Adrenal gland (tissue), 12 donors: ENCODE results near the gene MAJIN. TPM values are rescaled to one million over a fixed set of nuclear protein-coding genes. Genes with fewer than 3 reads are reported as not detected.
A peak's percentile ranks its signal among the peaks of the same experiment; 100 is the strongest.

Source experiments
- DNase-seq, 7 donors: peaks; one replicate each; pipeline ENCODE4 v3.0.0-alpha.2; 2019 to 2020
- H3K27ac ChIP-seq, 5 donors: fragments of 200-600 bp; sonication (generic) in 4 of 5; 1 replicate in 3 of 5; 2 replicates in 2 of 5; pipeline versions ENCODE4 v1.5.1 to v1.8.0; 2016 to 2020; ENCODE audit warnings: mild to moderate bottlenecking in 1 of 5
- H3K27me3 ChIP-seq: fragments of 200-600 bp; 2 replicates; pipeline ENCODE4 v1.8.0; 2021
- H3K36me3 ChIP-seq, 2 donors: fragments of 200-600 bp; replicated peaks in 1 of 2; 1 replicate in 1 of 2; 2 replicates in 1 of 2; pipeline versions ENCODE4 v1.5.1 to v1.8.0; 2018 to 2022
- H3K4me1 ChIP-seq, 2 donors: fragments of 200-600 bp; replicated peaks in 1 of 2; 1 replicate in 1 of 2; 2 replicates in 1 of 2; pipeline versions ENCODE4 v1.5.1 to v1.8.0; 2018 to 2021
- H3K4me3 ChIP-seq, 4 donors: fragments of 200-600 bp; sonication (generic) in 3 of 4; one replicate each; pipeline ENCODE4 v1.5.1; 2016 to 2018
- H3K9me3 ChIP-seq, 3 donors: fragments of 200-600 bp; sonication (generic) in 1 of 3; replicated peaks in 1 of 3; 1 replicate in 2 of 3; 2 replicates in 1 of 3; pipeline versions ENCODE4 v1.5.1 to v1.8.0; 2016 to 2021
- CTCF ChIP-seq, 6 experiments: fragments of 450-650 bp in 4 of 6; fragments of 200-600 bp in 2 of 6; sonication (generic) in 1 of 6; IDR thresholded peaks; 1 replicate in 5 of 6; 2 replicates in 1 of 6; pipeline versions ENCODE4 v1.5.1 to v1.8.0; 2016 to 2021; ENCODE audit warnings: antibody characterized with exemption in 6 of 6, mild to moderate bottlenecking in 2 of 6, moderate library complexity in 1 of 6
- POLR2A ChIP-seq, 2 donors: fragments of 450-650 bp; IDR thresholded peaks; one replicate each; pipeline ENCODE4 v1.6.1; 2017; ENCODE audit warnings: antibody characterized with exemption in 2 of 2, mild to moderate bottlenecking in 2 of 2, moderate library complexity in 1 of 2
- WGBS, 4 donors: extraction: QIAGEN DNeasy Blood & Tissue Kit in 2 of 4; methylation state at CpG; one replicate each; pipeline versions ENCODE4 v1.1.5 to v1.1.7; 2013 to 2017; 5-methylcytosine and 5-hydroxymethylcytosine counted together
- intact Hi-C, 2 donors: fragments of 100-400 bp; cut with DNase I; formaldehyde crosslinking; loops; one replicate each; pipeline versions ENCODE4 v1.14.1 to v1.15.0; 2022 to 2023
- microRNA counts, 2 donors: library from miRNA; unstranded; fragments of <30 nt; microRNA quantifications; one replicate each; lab custom pipeline; 2016
- microRNA-seq, 3 donors: library from miRNA; unstranded; fragments of <30 nt; microRNA quantifications; one replicate each; pipeline ENCODE4, GENCODE V29; 2017 to 2020
- polyA plus RNA-seq, 3 donors: library from polyadenylated mRNA; stranded (reverse); fragments of 200-250 nt in 2 of 3; fragments of 350-450 nt in 1 of 3; fragmentation: Illumina TruSeq in 1 of 3; extraction: RNeasy Lipid Tissue Mini Kit (QIAGEN cat#74804) in 1 of 3; gene quantifications; one replicate each; pipeline ENCODE4 v1.2.3, GENCODE V29; 2013 to 2014
- small RNA-seq, 2 donors: library from RNA; depleted of rRNA; stranded (forward); fragments of <200 nt; gene quantifications; one replicate each; pipeline ENCODE3, GENCODE V24; 2016
- total RNA-seq, 9 donors: library from RNA; depleted of rRNA in 4 of 9; stranded (reverse); fragments of >200 nt in 4 of 9; fragments of 120-200 nt in 1 of 9; fragmentation: NEBNext Ultra II Directional in 1 of 9; extraction: Animal tissue kit (Norgen Biotek cat#: 25700) in 1 of 9; gene quantifications; one replicate each; pipeline versions ENCODE4 v1.1.0 to v1.2.4, GENCODE V29; 2013 to 2023
- donor health status: healthy with polysubstance abuse.
- donor health status: Bipolar disorder and iron deficiency.
- donor health status: DM: yes; HTN: yes; CAD: no.
- donor health status: DM: no; HTN: no; CAD: no.
- donor health status: DM: no; HTN: no; CAD: no.
- donor health status: DM: yes; HTN: yes; CAD: no.

Gene MAJIN
- total and polyA plus RNA-seq, 12 donors, result 0.24 to 0.29 TPM; not detected in 10

DNA sequence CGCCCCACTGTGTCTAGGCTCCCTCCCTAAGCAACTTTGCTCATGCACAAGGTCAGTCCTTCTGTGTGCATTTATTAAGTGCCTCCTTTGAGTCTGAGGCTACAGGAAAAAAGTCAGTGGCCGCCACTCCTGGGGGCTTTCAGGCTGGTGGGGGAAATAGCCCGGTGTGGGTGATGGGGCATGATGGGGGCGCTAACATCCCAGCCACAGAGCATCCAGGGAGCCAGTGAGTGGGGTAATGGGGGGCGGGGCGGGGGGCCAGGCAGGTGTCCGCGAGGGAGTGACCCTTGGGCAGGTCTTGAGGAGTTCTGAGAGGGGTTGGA, 83.5 kb downstream of the MAJIN start:
- no peaks in the 10 kb centered on the region for H3K27me3 ChIP-seq
- H3K27ac ChIP-seq, result no peak overlapping the region
- H3K9me3 ChIP-seq, result no peaks in the 10 kb centered on the region
- no peak for DNase-seq
- 57 to 74% (median 63%) methylated on average over 5 to 8 of the region's 8 CpGs for WGBS, 4 donors
- intact Hi-C loops, result no loop called here
- H3K36me3 ChIP-seq, result no peaks in the 10 kb centered on the region
- TF ChIP-seq CTCF (IDR thresholded peaks at IDR 0.05) (no peak), POLR2A (IDR thresholded peaks at IDR 0.05) (no peak)
- H3K4me3 ChIP-seq, result peak overlapping the region in 1 of 4 donors; percentile 34
- peaks cover 4 to 11% of the 10 kb centered on the region in 2 donors for H3K4me1 ChIP-seq

MicroRNAs within 50 kb of the gene (microRNA counts, 767-probe panel; counts per million panel counts)
- microRNA hsa-miR-192-5p (lab: Ali Mortazavi, UCI), result 0 to 2,316 counts per million in 2 donors

Small RNA genes lying within 50 kb of the gene (microRNA-seq; reads per million reads assigned to microRNA genes)
- gene MIR6749, result 0 to 0.45 (median 0.38) reads per million in 3 donors
- 0 to 0.57 (median 0.45) reads per million in 3 donors for gene MIR6750
- gene MIR6879, result 0 to 6.8 (median 0.38) reads per million in 3 donors

Small RNA genes lying within 50 kb of the gene (small RNA-seq; reads per million reads assigned to genes)
- gene MIR6749 (0 reads per million in 2 donors), gene MIR6750 (0 reads per million in 2 donors), gene MIR6879 (0 reads per million in 2 donors)

Other genes with a start within 250 kb of the MAJIN start
- gene NRXN2, start 248.9 kb downstream of the MAJIN start, total RNA-seq, result 10 to 100 TPM in 3 of 9 donors, 1 to 10 TPM in 6; 1.7 to 17.1 (median 4.4) TPM
- 10 to 100 TPM in 1 of 3 donors, 1 to 10 TPM in 2; 3.3 to 13.6 (median 6.2) TPM for gene NRXN2, start 248.9 kb downstream of the MAJIN start, polyA plus RNA-seq
- 10 to 100 TPM in 5 of 9 donors, 1 to 10 TPM in 4; 3.6 to 23.9 (median 11.1) TPM for gene RASGRP2, start 228.0 kb downstream of the MAJIN start, total RNA-seq
- gene RASGRP2, start 228.0 kb downstream of the MAJIN start, polyA plus RNA-seq, result 10 to 100 TPM in 2 of 3 donors, 1 to 10 TPM in 1; 5.4 to 81.9 (median 35.0) TPM
- 10 to 100 TPM in 1 of 9 donors, 1 to 10 TPM in 8; 1.4 to 10.1 (median 3.4) TPM for gene PYGM, start 212.1 kb downstream of the MAJIN start, total RNA-seq
- 1 to 10 TPM; 2.4 to 5.1 (median 4.8) TPM for gene PYGM, start 212.1 kb downstream of the MAJIN start, polyA plus RNA-seq
- gene SF1, start 193.6 kb downstream of the MAJIN start, total RNA-seq, result 100 to 1,000 TPM in 8 of 9 donors, 10 to 100 TPM in 1; 76.2 to 395 (median 229) TPM
- 100 to 1,000 TPM; 150 to 197 (median 178) TPM for gene SF1, start 193.6 kb downstream of the MAJIN start, polyA plus RNA-seq
- 10 to 100 TPM; 12.9 to 34.8 (median 18.7) TPM for gene MAP4K2, start 168.9 kb downstream of the MAJIN start, total RNA-seq
- 10 to 100 TPM in 2 of 3 donors, 1 to 10 TPM in 1; 6.4 to 57.7 (median 27.7) TPM for gene MAP4K2, start 168.9 kb downstream of the MAJIN start, polyA plus RNA-seq
- 10 to 100 TPM; 15.3 to 50.6 (median 28.4) TPM for gene MEN1, start 161.6 kb downstream of the MAJIN start, total RNA-seq
- 10 to 100 TPM; 21.4 to 32.8 (median 29.1) TPM for gene MEN1, start 161.6 kb downstream of the MAJIN start, polyA plus RNA-seq
- gene CDC42BPG, start 127.5 kb downstream of the MAJIN start, total RNA-seq, result 10 to 100 TPM in 2 of 9 donors, 1 to 10 TPM in 7; 3.1 to 12.9 (median 9.1) TPM
- gene CDC42BPG, start 127.5 kb downstream of the MAJIN start, polyA plus RNA-seq, result 1 to 10 TPM; 3.3 to 7.4 (median 4.9) TPM
- 100 to 1,000 TPM in 1 of 9 donors, 10 to 100 TPM in 8; 38.5 to 107 (median 55.8) TPM for gene EHD1, start 93.5 kb downstream of the MAJIN start, total RNA-seq
- 10 to 100 TPM; 14.3 to 50.4 (median 20.0) TPM for gene EHD1, start 93.5 kb downstream of the MAJIN start, polyA plus RNA-seq
- 10 to 100 TPM in 8 of 9 donors, 1 to 10 TPM in 1; 7.6 to 43.5 (median 33.8) TPM for gene ATG2A, start 54.9 kb downstream of the MAJIN start, total RNA-seq
- gene ATG2A, start 54.9 kb downstream of the MAJIN start, polyA plus RNA-seq, result 10 to 100 TPM in 2 of 3 donors, 1 to 10 TPM in 1; 3.6 to 43.3 (median 32.4) TPM
- 10 to 100 TPM in 8 of 9 donors, 1 to 10 TPM in 1; 7.8 to 26.6 (median 20.4) TPM for gene PPP2R5B, start 47.4 kb downstream of the MAJIN start, total RNA-seq
- gene PPP2R5B, start 47.4 kb downstream of the MAJIN start, polyA plus RNA-seq, result 10 to 100 TPM; 10.7 to 51.3 (median 25.6) TPM
- not detected for gene GPHA2, start 36.2 kb downstream of the MAJIN start, total RNA-seq
- gene GPHA2, start 36.2 kb downstream of the MAJIN start, polyA plus RNA-seq, result under 1 TPM in 1 of 3 donors, not detected in 2; 0.67 TPM
- 10 to 100 TPM in 2 of 9 donors, 1 to 10 TPM in 6, under 1 TPM in 1; 0.67 to 34.5 (median 6.4) TPM for gene BATF2, start 24.9 kb upstream of the MAJIN start, total RNA-seq
- gene BATF2, start 24.9 kb upstream of the MAJIN start, polyA plus RNA-seq, result 1 to 10 TPM; 3.3 to 8.5 (median 3.7) TPM
- 100 to 1,000 TPM in 6 of 9 donors, 10 to 100 TPM in 3; 81.0 to 231 (median 109) TPM for gene ARL2, start 42.1 kb upstream of the MAJIN start, total RNA-seq
- gene ARL2, start 42.1 kb upstream of the MAJIN start, polyA plus RNA-seq, result 100 to 1,000 TPM in 2 of 3 donors, 10 to 100 TPM in 1; 66.5 to 151 (median 128) TPM
- gene SNX15, start 55.3 kb upstream of the MAJIN start, total RNA-seq, result 10 to 100 TPM; 21.0 to 35.9 (median 23.4) TPM
- 10 to 100 TPM; 16.4 to 22.0 (median 18.7) TPM for gene SNX15, start 55.3 kb upstream of the MAJIN start, polyA plus RNA-seq
- 10 to 100 TPM in 7 of 9 donors, 1 to 10 TPM in 2; 7.4 to 23.6 (median 15.4) TPM for gene SAC3D1, start 69.1 kb upstream of the MAJIN start, total RNA-seq
- gene SAC3D1, start 69.1 kb upstream of the MAJIN start, polyA plus RNA-seq, result 10 to 100 TPM in 1 of 3 donors, 1 to 10 TPM in 2; 4.4 to 10.1 (median 7.5) TPM
- 10 to 100 TPM in 2 of 9 donors, 1 to 10 TPM in 7; 1.3 to 15.7 (median 4.9) TPM for gene NAALADL1, start 86.4 kb upstream of the MAJIN start, total RNA-seq
- 10 to 100 TPM in 1 of 3 donors, 1 to 10 TPM in 2; 2.5 to 11.0 (median 8.7) TPM for gene NAALADL1, start 86.4 kb upstream of the MAJIN start, polyA plus RNA-seq
- 1 to 10 TPM in 7 of 9 donors, under 1 TPM in 2; 0.35 to 10.0 (median 1.4) TPM for gene CDCA5, start 111.9 kb upstream of the MAJIN start, total RNA-seq
- gene CDCA5, start 111.9 kb upstream of the MAJIN start, polyA plus RNA-seq, result 1 to 10 TPM in 1 of 3 donors, under 1 TPM in 2; 0.40 to 1.6 (median 0.88) TPM
- gene ZFPL1, start 112.1 kb upstream of the MAJIN start, total RNA-seq, result 10 to 100 TPM; 33.7 to 59.6 (median 39.4) TPM
- 10 to 100 TPM; 34.7 to 90.3 (median 71.3) TPM for gene ZFPL1, start 112.1 kb upstream of the MAJIN start, polyA plus RNA-seq
- gene VPS51, start 124.1 kb upstream of the MAJIN start, total RNA-seq, result 100 to 1,000 TPM in 7 of 9 donors, 10 to 100 TPM in 2; 72.1 to 269 (median 154) TPM
- gene VPS51, start 124.1 kb upstream of the MAJIN start, polyA plus RNA-seq, result 100 to 1,000 TPM in 2 of 3 donors, 10 to 100 TPM in 1; 28.0 to 151 (median 140) TPM
- 1,000 to 10,000 TPM in 2 of 9 donors, 100 to 1,000 TPM in 7; 278 to 1,807 (median 711) TPM for gene TM7SF2, start 139.8 kb upstream of the MAJIN start, total RNA-seq
- 100 to 1,000 TPM; 259 to 849 (median 589) TPM for gene TM7SF2, start 139.8 kb upstream of the MAJIN start, polyA plus RNA-seq
- 10 to 100 TPM in 8 of 9 donors, 1 to 10 TPM in 1; 7.8 to 30.0 (median 20.3) TPM for gene ZNHIT2, start 145.6 kb upstream of the MAJIN start, total RNA-seq
- gene ZNHIT2, start 145.6 kb upstream of the MAJIN start, polyA plus RNA-seq, result 10 to 100 TPM in 2 of 3 donors, under 1 TPM in 1; 0.48 to 39.8 (median 32.1) TPM
- 1,000 to 10,000 TPM in 5 of 9 donors, 100 to 1,000 TPM in 4; 361 to 1,303 (median 1,029) TPM for gene FAU, start 150.0 kb upstream of the MAJIN start, total RNA-seq
- 1,000 to 10,000 TPM in 2 of 3 donors, 100 to 1,000 TPM in 1; 656 to 2,488 (median 2,066) TPM for gene FAU, start 150.0 kb upstream of the MAJIN start, polyA plus RNA-seq
- gene MRPL49, start 150.2 kb upstream of the MAJIN start, total RNA-seq, result 100 to 1,000 TPM; 113 to 180 (median 139) TPM
- 100 to 1,000 TPM in 1 of 3 donors, 10 to 100 TPM in 2; 32.7 to 122 (median 33.9) TPM for gene MRPL49, start 150.2 kb upstream of the MAJIN start, polyA plus RNA-seq
- 100 to 1,000 TPM in 1 of 9 donors, 10 to 100 TPM in 7, 1 to 10 TPM in 1; 9.7 to 119 (median 61.4) TPM for gene SYVN1, start 162.4 kb upstream of the MAJIN start, total RNA-seq
- 100 to 1,000 TPM in 1 of 3 donors, 10 to 100 TPM in 2; 46.0 to 124 (median 58.5) TPM for gene SYVN1, start 162.4 kb upstream of the MAJIN start, polyA plus RNA-seq
- gene SPDYC, start 198.1 kb upstream of the MAJIN start, total RNA-seq, result not detected
- gene SPDYC, start 198.1 kb upstream of the MAJIN start, polyA plus RNA-seq, result under 1 TPM in 1 of 3 donors, not detected in 2; 0.10 TPM
- 100 to 1,000 TPM in 7 of 9 donors, 10 to 100 TPM in 2; 20.6 to 333 (median 141) TPM for gene CAPN1, start 209.8 kb upstream of the MAJIN start, total RNA-seq
- 100 to 1,000 TPM in 2 of 3 donors, 10 to 100 TPM in 1; 33.0 to 131 (median 106) TPM for gene CAPN1, start 209.8 kb upstream of the MAJIN start, polyA plus RNA-seq